HG03175 (cell line): ENCODE data around the gene ZNF366.

Source experiments
- ATAC-seq: cut with Tn5 transposase; IDR thresholded peaks from one replicate; pipeline ENCODE4 v1.9.1; 2021; ENCODE audit warnings: mild to moderate bottlenecking, moderate library complexity; ENCODE audit not compliant: unreplicated experiment

ZNF366 gene

DNA sequence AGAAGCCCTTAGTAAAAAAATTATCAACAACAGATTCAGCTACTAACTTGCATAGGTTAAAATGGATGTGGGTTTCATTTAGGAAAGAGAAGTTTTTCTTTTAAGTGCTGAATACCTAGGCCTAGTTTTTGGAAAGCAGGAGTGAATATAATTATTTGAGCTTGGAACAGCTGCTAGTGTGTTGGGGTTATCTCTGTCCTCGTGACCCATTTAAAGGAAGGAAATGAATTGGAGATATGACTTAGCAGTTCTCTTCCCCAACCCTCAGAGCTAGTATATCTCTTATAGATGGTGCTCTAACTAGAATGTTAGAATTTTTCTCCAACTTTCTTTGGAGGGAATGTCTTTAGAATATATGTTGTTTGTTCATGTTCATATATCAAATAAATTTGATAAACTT lies 38.6 kb downstream of the ZNF366 start:
- no peak for ATAC-seq

DNA sequence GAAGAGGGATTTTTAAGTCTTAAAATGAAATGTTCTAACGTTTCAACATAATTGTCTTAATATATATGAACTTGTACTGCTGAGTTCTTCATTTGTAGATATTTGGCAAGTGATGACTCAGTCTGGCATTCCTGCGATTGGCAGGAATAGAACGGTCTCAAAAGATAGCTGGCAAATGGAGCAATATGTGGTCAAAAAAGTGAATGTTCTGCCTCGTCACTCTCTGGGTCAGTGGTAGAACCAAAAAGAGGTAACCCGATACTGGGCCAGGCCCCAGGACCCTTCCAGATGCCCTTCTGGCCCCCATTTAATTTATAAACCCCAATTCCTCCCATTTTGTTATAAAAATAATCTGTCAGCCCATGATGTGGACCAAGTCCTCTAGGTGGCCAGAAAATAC lies 39.2 kb downstream of the ZNF366 start:
- ATAC-seq: no peak

GRCh38 chr5:72467461-72467860 lies 39.7 kb downstream of the ZNF366 start:
- ATAC-seq: no peak

DNA sequence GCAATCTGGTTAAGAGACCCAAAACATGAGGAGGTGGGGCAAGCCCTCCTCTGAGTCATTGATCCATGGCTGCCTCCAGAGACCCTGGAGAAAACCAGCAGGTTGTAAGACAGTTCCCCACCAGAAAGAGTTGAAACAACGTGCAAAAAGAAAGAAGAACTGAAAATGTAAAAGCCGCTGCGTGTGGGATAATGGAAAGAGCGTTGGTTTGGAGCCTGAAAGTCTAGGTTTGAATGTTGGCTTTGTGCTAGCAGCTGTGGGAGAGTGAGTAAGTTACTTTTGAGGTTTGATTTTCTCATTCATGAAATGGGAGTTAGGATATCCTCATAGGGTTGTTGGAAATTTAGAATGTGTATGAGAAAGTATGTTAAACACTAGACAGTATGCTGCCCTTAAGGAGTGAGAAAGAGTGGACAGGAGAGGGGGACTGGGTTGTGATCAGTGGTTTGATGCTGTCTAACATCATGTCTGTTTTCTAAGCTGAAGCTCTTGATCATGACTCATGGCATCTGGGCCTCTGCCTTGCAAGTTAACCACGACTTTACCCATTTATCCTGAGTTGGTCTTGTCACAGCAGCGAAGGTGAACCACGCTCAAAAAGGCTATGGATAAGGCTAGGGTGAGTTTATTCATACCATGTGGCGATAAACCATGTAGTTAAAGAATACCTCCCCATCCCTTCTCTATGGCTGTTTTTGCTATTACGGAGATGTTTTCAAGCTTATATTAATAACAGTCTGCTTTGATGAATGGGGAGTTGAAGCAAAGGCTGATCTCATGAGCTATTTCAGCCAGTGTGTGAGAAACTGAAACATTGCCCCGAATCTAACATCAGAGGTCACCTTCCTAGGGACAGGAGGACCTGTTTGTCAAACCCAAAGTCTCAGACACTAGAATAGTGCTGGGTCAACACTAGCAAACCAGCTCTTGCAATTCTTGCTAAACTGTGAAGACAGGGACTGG lies 41.3 kb downstream of the ZNF366 start:
- peak; percentile 78 for ATAC-seq

- peak; percentile 38 for ATAC-seq
Observed at GRCh38 chr5:72465066-72465465, 42.1 kb downstream of the ZNF366 start.

- no peak for ATAC-seq
Observed at GRCh38 chr5:72464071-72464470, 43.1 kb downstream of the ZNF366 start.

GRCh38 chr5:72463449-72464052 lies 43.7 kb downstream of the ZNF366 start:
- ATAC-seq: no peak

DNA sequence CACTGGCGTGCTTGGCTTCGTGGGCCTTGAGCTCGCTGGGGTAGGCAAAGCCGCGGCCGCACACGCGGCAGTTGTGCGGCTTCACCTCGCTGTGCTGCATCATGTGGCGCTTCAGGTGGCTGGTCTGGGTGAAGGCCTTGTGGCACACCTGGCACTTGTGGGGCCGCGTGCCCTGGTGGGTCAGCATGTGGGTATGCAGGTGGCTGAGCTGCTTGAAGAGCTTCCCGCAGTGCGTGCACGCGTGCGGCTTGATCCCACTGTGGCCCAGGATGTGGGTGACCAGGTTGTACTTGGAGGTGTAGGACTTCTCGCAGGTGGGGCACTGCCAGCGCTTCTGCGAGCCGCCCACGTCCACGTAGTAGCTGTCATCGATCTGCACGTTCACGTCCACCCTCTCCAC lies 46.8 kb downstream of the ZNF366 start:
- no peak for ATAC-seq

DNA sequence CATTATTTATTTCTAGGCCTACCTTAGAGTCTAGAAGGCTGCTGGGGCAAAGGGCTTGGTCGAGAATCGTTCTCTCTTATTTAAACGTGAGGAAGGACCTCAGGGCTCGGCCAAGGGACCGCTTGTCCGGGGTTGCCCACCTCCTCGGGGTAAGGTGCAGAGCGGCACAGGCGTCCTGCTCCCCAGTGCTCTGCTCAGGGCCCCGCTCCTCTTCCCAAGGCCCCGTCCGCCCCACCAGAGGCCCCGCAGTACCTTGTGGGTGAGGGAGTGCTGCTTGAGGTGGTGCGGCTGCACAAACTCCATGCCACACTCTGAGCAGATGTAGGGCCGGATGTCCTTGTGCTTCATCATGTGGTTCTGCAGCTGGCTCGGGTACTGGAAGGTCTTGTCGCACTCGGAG lies 47.3 kb downstream of the ZNF366 start:
- no peak for ATAC-seq

DNA sequence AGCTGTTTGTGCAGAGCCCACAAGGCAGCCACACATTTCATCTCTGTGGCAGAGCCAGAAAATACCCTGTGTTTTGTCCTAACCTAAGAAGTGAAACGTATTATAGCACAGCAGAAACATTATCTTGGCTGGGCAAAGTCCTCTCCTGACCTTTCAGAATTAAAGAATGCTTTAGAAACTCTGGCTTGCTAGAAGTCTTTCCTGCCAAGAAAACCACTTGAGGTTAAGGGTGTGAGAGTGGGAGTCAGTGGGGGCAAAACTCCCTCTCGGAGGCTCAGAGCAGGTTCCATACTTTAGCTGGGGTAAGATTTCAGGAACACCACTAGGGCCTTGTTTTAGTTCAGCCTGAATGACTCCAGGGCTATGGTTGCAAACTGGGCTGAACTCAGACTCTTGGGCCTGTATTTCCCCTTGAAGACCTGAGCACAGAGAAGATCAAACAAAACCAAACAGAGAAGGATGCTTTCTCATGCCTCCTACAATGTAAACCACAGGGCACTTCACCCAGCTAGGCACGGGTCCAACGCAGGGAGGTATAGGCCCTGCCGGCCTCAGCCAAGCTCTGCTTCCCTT lies 48.0 kb downstream of the ZNF366 start:
- ATAC-seq: no peak

- ATAC-seq: no peak
Observed at GRCh38 chr5:72458407-72458806, 48.8 kb downstream of the ZNF366 start.

GRCh38 chr5:72457491-72457890 lies 49.7 kb downstream of the ZNF366 start:
- no peak for ATAC-seq

- no peak for ATAC-seq
Observed at GRCh38 chr5:72456391-72457074, 50.7 kb downstream of the ZNF366 start.

GRCh38 chr5:72455476-72455875 lies 51.7 kb downstream of the ZNF366 start:
- ATAC-seq: no peak

GRCh38 chr5:72454996-72455395 lies 52.2 kb downstream of the ZNF366 start:
- no peak for ATAC-seq

DNA sequence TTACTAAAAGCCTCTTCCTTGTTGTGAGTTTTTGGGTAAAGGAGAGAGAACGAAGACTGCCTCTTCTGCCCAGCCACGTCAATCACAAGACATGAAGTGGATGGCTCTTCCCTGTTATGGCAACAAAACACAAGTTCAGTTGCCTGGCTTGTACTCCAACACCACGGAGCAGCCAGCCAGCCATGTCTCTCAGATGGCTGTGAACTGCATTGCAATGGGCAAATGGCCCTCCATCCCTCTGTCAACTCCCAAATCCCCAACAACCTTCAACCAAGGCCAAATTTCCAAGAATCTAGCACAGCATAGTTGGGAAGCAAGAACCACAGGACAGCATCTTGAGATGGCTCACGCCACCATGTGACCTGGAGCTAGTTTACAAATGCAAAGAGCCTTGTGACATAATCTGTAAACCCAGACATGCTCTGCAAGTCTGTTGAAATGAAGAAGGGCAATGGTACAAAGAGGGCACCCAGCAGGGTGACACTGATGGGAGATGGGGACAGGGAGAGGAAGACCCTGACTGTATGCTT lies 53.9 kb downstream of the ZNF366 start:
- no peak for ATAC-seq

GRCh38 chr5:72452515-72453245 lies 54.5 kb downstream of the ZNF366 start:
- ATAC-seq: peak; percentile 21

GRCh38 chr5:72451741-72452505 lies 55.3 kb downstream of the ZNF366 start:
- peak; percentile 88 for ATAC-seq

GRCh38 chr5:72448368-72448767 lies 58.8 kb downstream of the ZNF366 start:
- ATAC-seq: no peak

- ATAC-seq: no peak
Observed at GRCh38 chr5:72447751-72448150, 59.5 kb downstream of the ZNF366 start.
